Measurements from ENCODE around the gene COIL. TPM values are rescaled to one million over a fixed set of nuclear protein-coding genes. Genes with fewer than 3 reads are reported as not detected.

Gene COIL
- polyA plus RNA-seq, 3 donors, result 3.0 to 6.6 (median 5.3) TPM

- TF ChIP-seq CTCF (IDR thresholded peaks at IDR 0.05), result no peak
- Histone ChIP-seq H3K4me1 (ENCODE audit: control insufficient read depth in 1 of 2, insufficient read depth in 2 of 2, low read length in 2 of 2) (peaks cover 47 to 50% of the 10 kb centered on the region in 2 donors), H3K9me3 (replicated peaks in 1 of 2; ENCODE audit: control insufficient read depth in 1 of 2, insufficient read depth in 1 of 2, low read length in 2 of 2) (no peaks in the 10 kb centered on the region), H3K27me3 (ENCODE audit: control insufficient read depth in 2 of 2, insufficient read depth in 2 of 2, low read length in 2 of 2) (no peaks in the 10 kb centered on the region), H3K27ac (ENCODE audit: low read depth in 1 of 2, low read length in 2 of 2) (peak overlapping the region in 1 of 2 donors; percentile 57), H4K20me1 (ENCODE audit: insufficient read depth, low read length) (peaks cover 18% of the 10 kb centered on the region), H2AFZ (ENCODE audit: insufficient read depth, low read depth, low read length, poor library complexity, severe bottlenecking) (no peak overlapping the region), H3K9ac (ENCODE audit: insufficient read depth, low read length, poor library complexity, severe bottlenecking) (no peak overlapping the region), H3K4me3 (replicated peaks in 1 of 3; ENCODE audit: low read depth in 2 of 3, low read length in 3 of 3) (no peak overlapping the region), H3K36me3 (replicated peaks in 1 of 2; ENCODE audit: control insufficient read depth in 1 of 2, insufficient read depth in 2 of 2, low read length in 2 of 2) (peaks cover 52 to 68% of the 10 kb centered on the region in 2 donors), H3K4me2 (replicated peaks; ENCODE audit: extremely low read depth, low read length, poor library complexity, severe bottlenecking) (no peak overlapping the region), H3K79me2 (ENCODE audit: insufficient read depth, low read length) (peaks cover 66% of the 10 kb centered on the region)
- Mint-ChIP-seq H3K36me3 (peaks cover 70 to 85% of the 10 kb centered on the region in 2 donors), H3K4me1 (peaks cover 46% of the 10 kb centered on the region), H3K27me3 (ENCODE audit: low read depth in 3 of 3) (no peaks in the 10 kb centered on the region), H3K27ac (peak overlapping the region in 4 of 7 donors; percentile 50 to 73 (median 59)), H3K9me3 (peaks cover 0 to 4% (median 0%) of the 10 kb centered on the region in 7 donors), H3K4me3 (no peak overlapping the region)
- intact Hi-C loops (cut with micrococcal nuclease), result no loop called here
- no peak for DNase-seq
- WGBS (ENCODE audit: insufficient coverage), result 82% methylated on average over 5 of the region's 11 CpGs
Observed at GRCh38 chr17:56987283-56987834, 26.5 kb upstream of the COIL start.

- Mint-ChIP-seq H3K4me1 (peaks cover 63% of the 10 kb centered on the region), H3K4me3 (peak overlapping the region; percentile 75 to 87), H3K36me3 (peaks cover 67 to 83% of the 10 kb centered on the region in 2 donors), H3K27me3 (ENCODE audit: low read depth in 3 of 3) (no peaks in the 10 kb centered on the region), H3K27ac (peak overlapping the region; percentile 89 to 98 (median 96)), H3K9me3 (peaks cover 0 to 4% (median 0%) of the 10 kb centered on the region in 7 donors)
- Histone ChIP-seq H3K27me3 (ENCODE audit: control insufficient read depth in 2 of 2, insufficient read depth in 2 of 2, low read length in 2 of 2) (no peaks in the 10 kb centered on the region), H2AFZ (ENCODE audit: insufficient read depth, low read depth, low read length, poor library complexity, severe bottlenecking) (peak overlapping the region; percentile 51), H3K27ac (ENCODE audit: low read depth in 1 of 2, low read length in 2 of 2) (peak overlapping the region; percentile 75 to 84), H3K4me2 (replicated peaks; ENCODE audit: extremely low read depth, low read length, poor library complexity, severe bottlenecking) (peak overlapping the region; percentile 68), H3K79me2 (ENCODE audit: insufficient read depth, low read length) (peaks cover 68% of the 10 kb centered on the region), H3K9me3 (replicated peaks in 1 of 2; ENCODE audit: control insufficient read depth in 1 of 2, insufficient read depth in 1 of 2, low read length in 2 of 2) (no peaks in the 10 kb centered on the region), H3K4me1 (ENCODE audit: control insufficient read depth in 1 of 2, insufficient read depth in 2 of 2, low read length in 2 of 2) (peaks cover 64 to 68% of the 10 kb centered on the region in 2 donors), H4K20me1 (ENCODE audit: insufficient read depth, low read length) (peaks cover under 1% of the 10 kb centered on the region), H3K36me3 (replicated peaks in 1 of 2; ENCODE audit: control insufficient read depth in 1 of 2, insufficient read depth in 2 of 2, low read length in 2 of 2) (peaks cover 49 to 67% of the 10 kb centered on the region in 2 donors), H3K4me3 (replicated peaks in 1 of 3; ENCODE audit: low read depth in 2 of 3, low read length in 3 of 3) (peak overlapping the region in 1 of 3 experiments; percentile 57), H3K9ac (ENCODE audit: insufficient read depth, low read length, poor library complexity, severe bottlenecking) (peak overlapping the region; percentile 18)
- intact Hi-C loops (cut with micrococcal nuclease), result no loop called here
- TF ChIP-seq CTCF (IDR thresholded peaks at IDR 0.05), result no peak
- 1% methylated on average over 13 of the region's 14 CpGs for WGBS (ENCODE audit: insufficient coverage)
- DNase-seq, result peak; percentile 36 to 63 (median 51)
Observed at GRCh38 chr17:56985371-56986162, 24.7 kb upstream of the COIL start.
